CD14-positive monocyte (primary cell): ENCODE results near the gene SSBP2. TPM values are rescaled to one million over a fixed set of nuclear protein-coding genes. Genes with fewer than 3 reads are reported as not detected.

Experiments used
- DNase-seq, 3 donors: peaks; one replicate each; pipeline ENCODE4 v3.0.0-alpha.2; 2011 to 2022
- H2AFZ ChIP-seq: 2 replicates; pipeline ENCODE4 v1.6.0; 2012; ENCODE audit warnings: mild to moderate bottlenecking, low read depth, low read length, inconsistent platforms; ENCODE audit not compliant: insufficient read depth, poor library complexity, severe bottlenecking
- H3K27ac ChIP-seq, 2 donors: 1 replicate in 1 of 2; 2 replicates in 1 of 2; pipeline ENCODE4 v1.5.1; 2012 to 2013; ENCODE audit warnings: low read length in 2 of 2, control low read depth in 1 of 2, inconsistent platforms in 1 of 2, low read depth in 1 of 2, mild to moderate bottlenecking in 1 of 2
- H3K27me3 ChIP-seq, 2 donors: one replicate each; pipeline versions ENCODE4 v1.6.0 to v1.6.1; 2011 to 2013; ENCODE audit warnings: low read length in 2 of 2; ENCODE audit not compliant: control insufficient read depth in 2 of 2, insufficient read depth in 2 of 2
- H3K36me3 ChIP-seq, 2 donors: replicated peaks in 1 of 2; 1 replicate in 1 of 2; 2 replicates in 1 of 2; pipeline versions ENCODE4 v1.5.1 to v1.6.1; 2012 to 2013; ENCODE audit warnings: low read length in 2 of 2, control low read depth in 1 of 2, inconsistent platforms in 1 of 2, mild to moderate bottlenecking in 1 of 2; ENCODE audit not compliant: insufficient read depth in 2 of 2, control insufficient read depth in 1 of 2
- H3K4me1 ChIP-seq, 2 donors: 1 replicate in 1 of 2; 2 replicates in 1 of 2; pipeline versions ENCODE4 v1.5.1 to v1.6.1; 2012 to 2013; ENCODE audit warnings: low read length in 2 of 2, control low read depth in 1 of 2, inconsistent platforms in 1 of 2, mild to moderate bottlenecking in 1 of 2, moderate library complexity in 1 of 2; ENCODE audit not compliant: insufficient read depth in 2 of 2, control insufficient read depth in 1 of 2
- H3K4me2 ChIP-seq: replicated peaks from 2 replicates; pipeline ENCODE3; 2012; ENCODE audit warnings: low read length, moderate library complexity, mild to moderate bottlenecking; ENCODE audit not compliant: poor library complexity, severe bottlenecking; ENCODE audit errors: extremely low read depth
- H3K4me3 ChIP-seq, 3 experiments: fragments of 200-600 bp in 1 of 3; sonication (generic) in 1 of 3; replicated peaks in 1 of 3; 1 replicate in 2 of 3; 2 replicates in 1 of 3; pipeline ENCODE4 v1.5.1; 2011 to 2013; ENCODE audit warnings: low read length in 3 of 3, mild to moderate bottlenecking in 3 of 3, control low read depth in 2 of 3, low read depth in 2 of 3, inconsistent platforms in 1 of 3, moderate library complexity in 1 of 3
- H3K79me2 ChIP-seq: 2 replicates; pipeline ENCODE4 v1.6.0; 2012; ENCODE audit warnings: mild to moderate bottlenecking, control low read depth, inconsistent platforms, low read length, moderate library complexity; ENCODE audit not compliant: insufficient read depth
- H3K9ac ChIP-seq: 2 replicates; pipeline ENCODE4 v1.6.0; 2017; ENCODE audit warnings: low read length, mild to moderate bottlenecking; ENCODE audit not compliant: insufficient read depth, poor library complexity, severe bottlenecking
- H3K9me3 ChIP-seq, 2 donors: replicated peaks in 1 of 2; 1 replicate in 1 of 2; 2 replicates in 1 of 2; pipeline versions ENCODE4 v1.5.1 to v1.6.1; 2012 to 2013; ENCODE audit warnings: low read length in 2 of 2, control low read depth in 1 of 2; ENCODE audit not compliant: control insufficient read depth in 1 of 2, insufficient read depth in 1 of 2
- H4K20me1 ChIP-seq: 2 replicates; pipeline ENCODE4 v1.6.0; 2012; ENCODE audit warnings: mild to moderate bottlenecking, low read length, control low read depth, moderate library complexity; ENCODE audit not compliant: insufficient read depth
- H3K27ac Mint-ChIP-seq, 7 donors: one replicate each; pipeline ENCODE4 v1.8.0; 2020; ENCODE audit warnings: mild to moderate bottlenecking in 7 of 7, mixed read lengths in 7 of 7, moderate library complexity in 6 of 7, inconsistent platforms in 2 of 7
- H3K27me3 Mint-ChIP-seq, 3 donors: one replicate each; pipeline ENCODE4 v1.8.0; 2021 to 2022; ENCODE audit warnings: low read depth in 3 of 3, mild to moderate bottlenecking in 3 of 3, mixed read lengths in 3 of 3, moderate library complexity in 3 of 3, inconsistent platforms in 1 of 3
- H3K36me3 Mint-ChIP-seq, 2 donors: one replicate each; pipeline ENCODE4 v1.8.0; 2020; ENCODE audit warnings: mixed read lengths in 2 of 2, inconsistent platforms in 1 of 2, mild to moderate bottlenecking in 1 of 2
- H3K4me1 Mint-ChIP-seq: one replicate; pipeline ENCODE4 v1.8.0; 2020; ENCODE audit warnings: mild to moderate bottlenecking, mixed read lengths
- H3K4me3 Mint-ChIP-seq, 2 donors: one replicate each; pipeline ENCODE4 v1.8.0; 2020; ENCODE audit warnings: mild to moderate bottlenecking in 2 of 2, mixed read lengths in 2 of 2, moderate library complexity in 1 of 2
- H3K9me3 Mint-ChIP-seq, 7 donors: one replicate each; pipeline ENCODE4 v1.8.0; 2020 to 2022; ENCODE audit warnings: mixed read lengths in 7 of 7, mild to moderate bottlenecking in 6 of 7, moderate library complexity in 6 of 7, inconsistent platforms in 2 of 7
- WGBS: methylation state at CpG from one replicate; pipeline ENCODE4 v1.1.5; 2013; ENCODE audit warnings: missing lambda C conversion rate; ENCODE audit not compliant: insufficient coverage; 5-methylcytosine and 5-hydroxymethylcytosine counted together
- intact Hi-C, 2 donors: fragments of 100-400 bp; cut with micrococcal nuclease; formaldehyde crosslinking; loops; one replicate each; pipeline versions ENCODE4 v1.15.0 to v1.15.1; 2023
- polyA plus RNA-seq, 3 donors: library from polyadenylated mRNA; depleted of rRNA in 1 of 3; unstranded in 2 of 3; stranded (reverse) in 1 of 3; fragments of 300-500 nt in 2 of 3; fragments of >200 nt in 1 of 3; fragmentation: Illumina TruSeq in 2 of 3; gene quantifications; 1 replicate in 2 of 3; 2 replicates in 1 of 3; pipeline ENCODE4 v1.2.3, GENCODE V29; 2012 to 2021
- TF ChIP-seq, protein P1 (sequence below): fragments of 200-600 bp; IDR thresholded peaks from one replicate; pipeline ENCODE4 v1.8.0; 2022; ENCODE audit warnings: antibody characterized with exemption, mild to moderate bottlenecking

SSBP2 gene
- polyA plus RNA-seq, 3 donors = 29.1 to 55.2 (median 53.4) TPM

DNA sequence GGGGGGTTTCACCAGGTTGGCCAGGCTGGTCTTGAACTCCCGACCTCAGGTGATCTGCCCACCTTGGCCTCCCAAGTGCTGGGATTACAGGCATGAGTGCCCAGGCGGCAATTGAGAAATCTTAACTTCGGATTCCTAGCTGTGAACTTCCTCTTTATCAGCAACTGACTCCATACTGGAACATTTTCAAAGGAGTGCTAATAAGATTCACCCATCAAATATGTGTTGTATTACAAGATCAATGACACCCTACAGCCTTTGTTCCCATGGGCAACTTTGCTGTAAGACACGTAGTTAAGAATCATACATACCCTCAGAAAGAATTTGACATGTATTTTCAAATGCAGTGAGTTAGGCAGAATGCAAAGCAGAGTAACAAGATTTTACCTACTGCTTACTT lies 333.8 kb downstream of the SSBP2 start:
- no peak overlapping the region for H2AFZ ChIP-seq
- peaks cover 7% of the 10 kb centered on the region for H3K4me1 Mint-ChIP-seq
- intact Hi-C loops = no loop called here
- no peak overlapping the region for H3K9ac ChIP-seq
- H3K27ac Mint-ChIP-seq = no peak overlapping the region
- TF ChIP-seq, protein P1, sequence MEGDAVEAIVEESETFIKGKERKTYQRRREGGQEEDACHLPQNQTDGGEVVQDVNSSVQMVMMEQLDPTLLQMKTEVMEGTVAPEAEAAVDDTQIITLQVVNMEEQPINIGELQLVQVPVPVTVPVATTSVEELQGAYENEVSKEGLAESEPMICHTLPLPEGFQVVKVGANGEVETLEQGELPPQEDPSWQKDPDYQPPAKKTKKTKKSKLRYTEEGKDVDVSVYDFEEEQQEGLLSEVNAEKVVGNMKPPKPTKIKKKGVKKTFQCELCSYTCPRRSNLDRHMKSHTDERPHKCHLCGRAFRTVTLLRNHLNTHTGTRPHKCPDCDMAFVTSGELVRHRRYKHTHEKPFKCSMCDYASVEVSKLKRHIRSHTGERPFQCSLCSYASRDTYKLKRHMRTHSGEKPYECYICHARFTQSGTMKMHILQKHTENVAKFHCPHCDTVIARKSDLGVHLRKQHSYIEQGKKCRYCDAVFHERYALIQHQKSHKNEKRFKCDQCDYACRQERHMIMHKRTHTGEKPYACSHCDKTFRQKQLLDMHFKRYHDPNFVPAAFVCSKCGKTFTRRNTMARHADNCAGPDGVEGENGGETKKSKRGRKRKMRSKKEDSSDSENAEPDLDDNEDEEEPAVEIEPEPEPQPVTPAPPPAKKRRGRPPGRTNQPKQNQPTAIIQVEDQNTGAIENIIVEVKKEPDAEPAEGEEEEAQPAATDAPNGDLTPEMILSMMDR = no peak
- no peak overlapping the region for H3K4me3 ChIP-seq
- H4K20me1 ChIP-seq = no peaks in the 10 kb centered on the region
- no peaks in the 10 kb centered on the region for H3K9me3 Mint-ChIP-seq
- no peak overlapping the region for H3K4me3 Mint-ChIP-seq
- no peaks in the 10 kb centered on the region for H3K27me3 ChIP-seq
- no peaks in the 10 kb centered on the region for H3K4me1 ChIP-seq
- H3K36me3 Mint-ChIP-seq = peaks cover 17 to 19% of the 10 kb centered on the region in 2 donors
- H3K27me3 Mint-ChIP-seq = no peaks in the 10 kb centered on the region
- no peak overlapping the region for H3K4me2 ChIP-seq
- no peaks in the 10 kb centered on the region for H3K79me2 ChIP-seq
- no peaks in the 10 kb centered on the region for H3K36me3 ChIP-seq
- no peak overlapping the region for H3K27ac ChIP-seq
- no peaks in the 10 kb centered on the region for H3K9me3 ChIP-seq
- DNase-seq = no peak
- WGBS = 83% methylated on average over 2 of the region's 4 CpGs

DNA sequence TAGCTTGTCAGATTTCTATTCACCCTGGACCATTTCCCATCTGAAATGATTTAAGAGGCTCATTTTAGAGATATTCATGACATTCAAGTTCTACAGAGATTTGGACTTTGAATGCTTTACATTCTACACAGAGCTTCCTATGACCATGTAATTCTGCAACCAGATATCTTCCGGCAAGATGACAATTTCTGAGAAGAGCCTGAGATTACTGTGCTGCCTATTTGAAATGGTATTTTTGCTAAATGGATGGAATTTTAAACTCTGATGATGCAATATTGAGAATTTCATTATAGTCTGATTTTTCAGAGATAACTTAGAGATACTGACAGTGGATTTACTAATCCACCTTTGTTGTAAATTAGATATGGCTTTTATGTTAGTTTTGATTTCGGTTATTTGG lies 341.0 kb downstream of the SSBP2 start:
- H3K4me3 Mint-ChIP-seq = no peak overlapping the region
- no peaks in the 10 kb centered on the region for H3K27me3 Mint-ChIP-seq
- H3K9ac ChIP-seq = no peak overlapping the region

More for the DNA sequence above, 341.0 kb downstream of the SSBP2 start:
- no peak overlapping the region for H3K27ac ChIP-seq
- no peak overlapping the region for H3K27ac Mint-ChIP-seq
- TF ChIP-seq, protein P1 = no peak
- intact Hi-C loops = no loop called here
- H3K4me2 ChIP-seq = no peak overlapping the region
- WGBS = 100% methylated on average over 1 of the region's 2 CpGs
- H2AFZ ChIP-seq = no peak overlapping the region
- DNase-seq = no peak
- H3K9me3 Mint-ChIP-seq = peaks cover 0 to 2% (median 0%) of the 10 kb centered on the region in 7 donors
- H3K27me3 ChIP-seq = no peaks in the 10 kb centered on the region
- H3K36me3 Mint-ChIP-seq = no peaks in the 10 kb centered on the region
- no peaks in the 10 kb centered on the region for H3K79me2 ChIP-seq
- H3K4me1 ChIP-seq = no peaks in the 10 kb centered on the region
- no peaks in the 10 kb centered on the region for H3K36me3 ChIP-seq
- H3K4me3 ChIP-seq = no peak overlapping the region
- no peaks in the 10 kb centered on the region for H4K20me1 ChIP-seq
- H3K4me1 Mint-ChIP-seq = no peaks in the 10 kb centered on the region
- H3K9me3 ChIP-seq = no peaks in the 10 kb centered on the region
